ENCODE measurements around the gene GRHL3. TPM values are rescaled to one million over a fixed set of nuclear protein-coding genes. Genes with fewer than 3 reads are reported as not detected.
A peak's percentile ranks its signal among the peaks of the same experiment; 100 is the strongest.

The GRHL3 gene
- polyA plus RNA-seq, 3 donors: 5.2 to 6.7 (median 5.5) TPM

DNA sequence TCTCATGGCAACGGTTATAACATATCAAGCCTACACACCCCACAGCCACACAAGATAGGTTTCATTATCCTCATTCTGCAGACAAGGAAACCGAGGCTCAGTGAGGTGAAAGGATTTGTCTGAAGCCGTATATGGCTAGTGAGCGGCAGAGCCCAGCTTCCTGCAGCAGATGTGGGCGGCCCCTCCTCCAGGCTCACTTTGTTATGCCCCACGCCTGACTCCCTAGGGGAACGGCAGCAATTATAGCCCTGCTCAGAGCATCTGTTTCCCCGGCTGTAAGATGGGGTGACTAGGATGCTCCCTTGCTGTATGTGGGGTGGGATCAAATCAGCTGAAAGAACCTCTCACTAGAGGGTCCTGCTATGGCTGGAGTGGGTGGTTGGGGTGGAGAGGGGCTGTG is 22.1 kb downstream of the GRHL3 start:
- no peak for DNase-seq

DNA sequence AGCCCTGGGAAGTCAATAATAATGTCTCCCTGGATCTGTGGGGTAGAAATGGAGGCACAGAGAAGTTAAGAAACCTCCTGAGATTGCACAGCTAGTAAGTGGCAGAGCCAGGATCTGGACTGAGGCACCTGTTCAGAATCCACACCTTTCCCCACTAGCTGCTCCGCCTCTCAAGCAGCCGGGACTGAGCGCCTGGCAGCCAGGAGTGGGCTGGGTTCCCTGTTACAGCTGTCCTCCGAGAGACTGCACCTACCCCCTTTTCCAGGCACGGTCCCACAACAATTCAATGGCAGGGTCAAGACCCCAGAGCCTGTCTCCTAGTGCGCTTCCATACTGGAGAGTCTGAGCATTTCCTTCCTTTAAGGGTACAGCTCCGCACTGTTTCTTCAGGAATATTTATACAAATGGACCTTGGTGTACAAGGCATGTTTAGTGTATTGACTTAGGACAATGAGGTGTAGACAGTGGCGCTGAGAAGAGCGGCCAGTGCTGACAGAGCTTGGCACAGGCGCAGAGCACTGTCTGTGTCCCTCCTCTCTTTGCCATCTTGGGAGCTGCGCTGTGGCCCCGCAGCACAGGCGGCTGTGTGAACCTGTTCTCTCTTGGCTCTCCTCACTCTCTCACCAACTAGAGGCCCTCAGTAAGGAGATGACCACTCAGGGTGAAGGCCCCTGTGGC is 24.4 kb downstream of the GRHL3 start:
- no peak for DNase-seq

DNA sequence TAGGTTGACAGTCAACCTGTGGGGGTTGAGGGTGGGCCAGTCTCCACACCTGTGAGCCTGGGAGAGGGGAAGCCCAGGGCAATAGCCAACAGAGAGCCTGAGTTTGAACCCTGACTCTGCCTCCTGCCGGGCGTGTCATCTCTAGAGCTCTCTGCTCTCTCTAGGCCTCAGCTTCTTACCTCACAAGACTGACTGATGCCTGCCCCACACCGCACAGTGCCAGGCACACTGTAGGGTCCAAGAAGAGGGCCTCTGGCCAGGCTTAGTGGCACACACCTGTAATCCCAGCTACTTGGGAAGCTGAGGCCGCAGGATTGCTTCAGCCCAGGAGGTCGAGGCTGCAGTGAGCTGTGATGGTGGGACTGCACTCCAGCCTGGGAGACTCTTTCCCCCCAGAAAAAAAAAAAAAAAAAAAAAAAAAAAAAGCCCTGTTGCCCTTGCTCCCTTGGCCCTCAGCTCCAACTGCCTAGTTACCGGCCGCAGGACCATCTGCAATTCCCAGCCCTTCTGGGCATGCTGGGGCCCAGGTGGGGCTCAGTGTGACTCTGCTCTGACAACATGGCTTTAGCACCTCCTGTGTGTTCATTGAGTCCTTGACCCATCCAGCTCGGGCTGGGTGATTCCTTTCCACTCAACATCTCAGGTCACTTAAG is 25.1 kb downstream of the GRHL3 start:
- no peak for DNase-seq

DNA sequence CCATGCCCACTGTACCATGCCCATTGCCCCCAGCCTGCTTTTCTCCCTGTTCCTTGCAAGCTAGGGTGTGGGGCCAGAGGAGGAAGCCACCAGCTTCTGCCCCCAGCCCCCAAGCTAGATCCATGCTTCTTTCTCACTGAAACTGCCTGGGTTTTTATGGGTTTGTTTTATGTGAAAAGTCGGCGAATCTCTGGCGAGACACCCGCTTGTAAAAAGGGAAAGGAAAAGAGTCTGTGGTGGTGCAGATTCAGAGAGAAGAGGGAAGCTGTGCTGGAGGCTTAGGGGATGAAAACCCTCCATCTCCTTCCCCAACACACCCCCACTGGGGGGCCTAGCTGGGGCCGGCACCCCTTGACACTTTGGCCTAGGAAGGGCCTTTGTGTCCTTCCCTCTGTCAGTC is 26.2 kb downstream of the GRHL3 start:
- DNase-seq: no peak

DNA sequence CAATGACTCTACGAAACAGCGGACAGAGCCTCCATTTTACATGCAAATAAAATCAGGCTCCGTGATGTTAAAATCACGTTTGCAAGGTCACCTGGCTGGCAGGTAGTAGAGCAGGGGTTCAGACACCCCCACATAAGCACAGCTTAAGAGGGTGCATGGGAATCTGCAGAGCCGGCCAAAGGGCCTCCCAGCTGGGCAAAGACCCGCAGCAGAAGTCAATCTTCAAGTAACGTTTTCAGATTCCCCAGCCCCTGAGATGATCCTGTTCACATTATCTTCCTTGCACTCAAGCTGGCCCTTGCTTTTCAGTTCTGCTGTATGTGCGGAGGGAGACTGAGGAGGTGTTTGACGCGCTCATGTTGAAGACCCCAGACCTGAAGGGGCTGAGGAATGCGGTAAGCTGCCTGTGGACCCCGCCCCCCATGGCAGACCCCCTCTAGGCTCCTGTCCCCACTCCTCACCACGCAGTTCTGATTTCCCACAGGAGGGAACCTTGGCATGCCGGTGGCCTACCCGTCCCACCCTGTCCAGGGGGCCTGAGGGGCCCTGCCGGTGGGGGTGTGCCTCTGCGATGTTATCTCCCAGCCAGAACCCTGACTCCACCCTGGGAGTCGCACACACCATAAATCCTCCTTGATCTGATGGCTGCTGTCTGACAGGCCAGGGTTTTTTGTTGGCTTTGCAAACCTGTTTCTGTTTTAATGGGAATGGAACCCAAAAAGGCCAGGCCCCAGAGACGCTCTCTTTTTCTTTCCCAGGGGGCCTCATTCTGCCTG is 28.2 kb downstream of the GRHL3 start:
- DNase-seq: no peak

DNA sequence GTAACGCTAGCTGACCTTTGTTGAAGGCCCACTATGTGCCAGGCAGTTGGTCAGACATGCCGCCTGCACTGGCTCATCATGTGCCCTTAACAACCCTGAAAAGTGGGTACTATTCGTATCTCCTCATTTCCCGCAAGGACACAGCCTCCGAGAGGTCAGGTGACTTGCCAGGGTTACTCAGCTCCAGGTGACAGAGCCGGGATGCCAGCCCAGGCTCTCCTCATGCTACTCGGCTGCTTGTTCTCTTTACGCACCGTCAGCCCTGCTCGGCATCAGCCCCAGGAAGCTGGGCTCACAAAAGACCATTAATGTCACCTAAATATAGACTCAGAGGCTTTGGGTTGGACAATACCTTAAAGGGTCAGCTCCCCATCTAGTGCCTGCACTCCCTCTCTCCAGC is 29.0 kb downstream of the GRHL3 start:
- no peak for DNase-seq

DNA sequence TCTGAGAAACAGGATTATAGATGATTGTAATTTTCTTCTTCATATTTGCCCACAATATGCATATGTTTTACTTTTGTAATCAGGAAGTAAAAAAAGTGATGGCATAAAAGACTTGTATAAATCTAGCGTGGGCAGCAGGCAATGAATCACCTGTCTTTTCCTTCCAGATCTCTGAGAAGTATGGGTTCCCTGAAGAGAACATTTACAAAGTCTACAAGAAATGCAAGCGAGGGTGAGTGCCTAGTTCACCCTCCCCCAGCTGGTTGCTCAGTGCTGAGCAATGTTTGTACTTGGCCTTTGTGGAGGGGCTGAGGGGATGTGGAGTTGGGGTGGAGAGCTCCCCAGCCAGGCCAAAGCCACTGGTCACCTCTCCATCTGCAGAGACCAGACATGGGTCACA is 30.7 kb downstream of the GRHL3 start:
- no peak for DNase-seq

DNA sequence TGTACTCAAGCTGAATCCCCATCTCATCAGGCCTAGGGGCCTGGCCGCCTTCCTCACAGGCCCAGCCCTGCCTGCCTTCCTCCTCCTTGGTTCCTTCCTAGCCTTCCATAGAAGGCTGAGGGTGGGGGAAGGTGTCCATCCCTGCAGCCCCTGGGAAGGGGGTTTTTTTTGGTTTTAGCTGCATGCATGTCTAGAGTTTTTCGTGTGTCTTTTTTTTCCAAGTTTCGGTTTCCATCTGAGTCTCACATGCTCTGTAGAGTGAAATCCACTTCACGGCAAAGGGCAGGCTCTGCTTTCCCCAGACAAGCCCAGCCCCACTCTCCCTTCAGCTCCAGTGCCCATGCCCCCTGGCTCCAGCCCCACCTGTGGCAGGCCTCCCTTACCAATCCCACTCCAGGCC is 32.1 kb downstream of the GRHL3 start:
- no peak for DNase-seq

DNA sequence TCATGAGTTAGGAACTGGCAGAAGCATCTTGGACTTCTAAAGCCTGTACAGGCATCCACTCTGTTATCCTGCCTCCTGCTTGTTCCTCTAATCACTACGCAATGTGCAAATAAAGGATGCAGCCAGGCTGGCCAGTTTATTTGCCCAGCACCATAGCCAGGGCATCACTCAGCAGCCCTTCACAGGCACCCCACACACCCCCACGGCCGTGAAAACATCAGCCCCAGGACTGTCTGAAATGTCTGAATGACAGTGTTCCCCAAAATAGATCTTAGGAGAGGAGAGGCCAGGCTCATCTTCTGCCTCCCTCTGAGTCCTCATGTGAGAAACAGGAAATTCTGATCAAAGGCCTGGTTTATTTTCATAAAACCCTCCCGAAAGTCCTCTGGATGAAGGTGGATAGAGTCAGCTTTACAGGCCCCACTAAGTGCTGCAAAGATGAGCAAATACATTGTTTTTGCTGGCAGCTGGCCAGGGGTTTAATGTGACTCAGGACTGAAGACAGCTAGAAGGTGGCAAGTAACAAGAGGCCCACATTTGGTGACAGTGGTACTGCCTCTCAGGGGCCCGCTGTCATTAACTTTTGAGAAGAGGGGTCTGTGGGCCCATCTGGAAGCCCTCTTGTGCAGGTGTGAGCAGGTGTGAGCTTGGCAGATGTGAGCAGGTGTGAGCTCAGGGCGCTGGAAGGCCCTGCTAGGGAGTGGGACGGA is 32.9 kb downstream of the GRHL3 start:
- DNase-seq: peak; percentile 20

DNA sequence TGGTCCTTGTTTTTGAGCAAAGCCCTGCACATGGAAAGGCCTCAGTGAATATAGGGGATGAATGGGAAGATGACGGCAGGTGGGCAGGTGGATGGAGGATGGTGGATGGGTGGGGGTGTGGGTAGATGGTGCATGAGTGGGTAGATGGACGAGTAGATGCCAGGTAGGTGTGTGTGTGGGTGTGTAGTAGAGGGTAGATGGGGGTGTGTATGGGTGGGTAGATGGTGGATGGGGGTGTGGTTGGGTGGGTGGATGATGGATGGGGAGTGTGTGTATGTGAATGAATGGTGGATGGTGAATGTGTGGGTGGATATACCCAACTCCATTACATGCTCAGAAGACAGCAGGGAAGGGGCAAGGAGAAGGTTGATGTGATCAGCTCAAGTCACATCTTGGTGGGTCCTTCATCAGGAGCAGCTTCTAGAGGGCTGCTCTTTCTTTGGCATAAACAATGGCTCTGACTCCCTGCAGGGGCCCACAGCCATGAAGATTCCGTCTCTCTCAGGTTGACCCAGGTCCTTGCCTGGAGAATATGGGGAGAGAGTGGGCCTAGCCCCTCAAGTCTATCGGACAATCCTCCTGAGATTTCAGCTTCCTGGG is 34.2 kb downstream of the GRHL3 start:
- no peak for DNase-seq

DNA sequence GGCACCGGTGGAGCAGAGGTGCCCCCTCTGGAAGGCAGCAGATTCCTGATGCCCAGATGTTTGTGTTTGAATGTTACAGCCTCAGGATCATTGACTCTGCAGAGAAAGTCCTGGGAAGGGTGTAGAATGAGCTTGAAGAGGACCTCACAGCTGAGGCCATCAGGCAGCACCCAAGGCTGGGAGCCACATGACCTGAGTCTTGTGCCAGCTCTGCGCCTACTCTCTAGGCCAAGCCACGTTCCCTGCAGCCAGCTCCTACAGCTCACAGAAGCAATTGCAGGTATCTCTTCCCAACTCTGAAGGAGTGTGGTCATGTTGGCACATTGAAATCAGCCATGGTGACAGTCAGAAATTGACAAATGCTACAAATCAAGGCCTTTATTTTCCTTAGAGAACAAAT is 36.3 kb downstream of the GRHL3 start:
- no peak for DNase-seq

DNA sequence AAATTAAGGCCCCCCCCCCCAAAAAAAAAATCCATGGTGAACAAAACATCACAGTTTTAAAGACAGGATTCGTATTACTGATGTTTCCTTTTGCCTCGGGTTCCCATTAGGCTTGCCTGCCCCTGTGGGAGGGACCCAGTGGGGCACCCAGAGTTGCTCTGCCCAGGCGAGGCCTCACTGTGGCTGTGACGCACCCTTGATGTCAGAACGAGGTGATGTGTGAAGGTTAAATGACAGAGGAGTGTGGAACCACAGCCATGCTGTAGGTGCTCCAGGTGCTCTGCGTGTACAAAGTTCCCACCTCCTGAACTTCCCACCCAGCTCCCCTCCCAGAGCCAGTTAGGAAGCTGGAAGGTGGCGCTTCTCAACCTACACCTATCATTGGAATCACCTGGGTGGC is 37.9 kb downstream of the GRHL3 start:
- DNase-seq: no peak

DNA sequence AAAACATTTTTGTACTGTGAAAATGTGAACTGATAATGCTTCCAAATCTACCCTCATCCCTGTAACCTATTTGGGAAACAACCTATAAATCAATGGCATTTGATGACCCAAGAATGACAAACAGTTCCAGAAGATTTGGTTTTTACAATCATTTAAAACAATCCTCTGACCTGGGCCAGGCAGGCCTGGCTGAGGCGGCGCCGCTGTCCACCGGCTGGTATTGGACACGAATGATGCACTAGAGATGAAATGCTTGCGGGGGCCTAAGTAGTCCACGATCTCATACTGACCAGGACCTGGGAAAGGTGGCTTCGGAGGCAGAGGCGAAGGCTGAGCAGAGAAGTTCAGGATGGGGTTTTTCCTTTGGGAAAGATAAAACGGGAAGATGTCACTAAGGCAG is 41.5 kb downstream of the GRHL3 start:
- DNase-seq: no peak

DNA sequence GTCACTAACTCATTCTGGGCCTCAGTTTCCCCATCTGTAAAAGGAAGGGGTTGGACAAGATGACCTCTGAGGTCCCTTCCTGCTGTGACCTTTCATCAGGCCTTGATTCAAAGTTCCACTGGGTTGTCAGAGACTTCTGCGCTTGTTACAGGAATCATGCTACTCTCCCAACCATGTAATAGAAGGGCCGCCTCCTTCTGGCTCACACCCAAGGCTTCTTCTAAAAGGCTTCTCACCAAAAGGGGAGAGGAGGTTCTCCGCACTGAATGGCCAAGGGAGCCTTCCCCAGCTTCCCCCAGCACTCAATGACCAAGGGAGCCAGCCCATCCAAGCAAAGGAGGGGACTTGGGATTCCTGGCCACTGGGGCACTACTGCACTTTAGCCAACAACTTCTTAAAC is 42.7 kb downstream of the GRHL3 start:
- no peak for DNase-seq

DNA sequence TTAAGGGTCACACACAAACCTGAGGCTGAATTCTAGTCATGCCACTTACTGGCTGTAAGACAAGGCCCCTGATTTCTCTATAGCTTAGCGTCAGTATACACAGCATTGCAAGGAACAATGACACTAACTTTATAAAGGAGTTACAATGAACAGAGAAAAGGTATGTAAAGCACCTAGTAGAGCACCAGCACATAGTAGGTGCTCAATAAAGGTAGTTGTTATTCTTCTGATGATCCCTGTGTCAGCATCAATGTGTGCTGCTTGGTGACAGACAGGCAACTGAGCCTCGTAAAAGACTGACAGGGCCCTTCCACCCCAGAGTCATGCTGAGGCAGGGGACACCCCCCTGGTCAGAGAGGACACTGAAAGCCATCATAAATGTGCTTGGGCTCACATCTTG is 43.2 kb downstream of the GRHL3 start:
- DNase-seq: no peak

DNA sequence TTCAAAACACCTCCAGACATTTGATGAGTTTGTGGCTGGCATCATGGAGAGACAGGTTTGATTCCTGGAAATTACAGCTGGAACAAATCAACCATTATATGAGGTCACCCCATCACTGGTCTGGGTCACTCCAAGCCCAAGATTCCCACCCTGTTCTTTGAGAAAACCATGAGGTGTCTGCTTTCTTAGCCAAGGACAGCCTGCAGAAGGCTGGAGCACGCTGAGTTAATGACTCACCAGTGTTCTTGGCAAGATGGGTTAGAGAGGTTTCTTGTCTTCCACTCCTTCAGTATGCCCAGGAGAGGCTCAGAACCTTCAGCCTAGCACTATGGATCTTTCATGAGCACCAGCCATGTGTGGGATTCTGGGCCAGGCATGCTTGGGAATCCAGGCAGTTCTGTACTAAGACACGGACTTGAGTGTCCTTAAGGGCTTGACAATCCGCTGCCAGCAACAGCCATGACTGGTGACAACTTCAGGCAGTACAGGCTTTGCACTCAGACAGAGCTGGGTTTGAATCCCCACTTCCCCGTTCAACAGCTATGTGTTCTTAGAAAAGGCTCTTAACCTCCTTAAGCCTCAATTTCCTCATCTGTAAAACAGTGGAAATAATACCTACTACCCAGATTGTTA is 43.9 kb downstream of the GRHL3 start:
- DNase-seq: no peak

DNA sequence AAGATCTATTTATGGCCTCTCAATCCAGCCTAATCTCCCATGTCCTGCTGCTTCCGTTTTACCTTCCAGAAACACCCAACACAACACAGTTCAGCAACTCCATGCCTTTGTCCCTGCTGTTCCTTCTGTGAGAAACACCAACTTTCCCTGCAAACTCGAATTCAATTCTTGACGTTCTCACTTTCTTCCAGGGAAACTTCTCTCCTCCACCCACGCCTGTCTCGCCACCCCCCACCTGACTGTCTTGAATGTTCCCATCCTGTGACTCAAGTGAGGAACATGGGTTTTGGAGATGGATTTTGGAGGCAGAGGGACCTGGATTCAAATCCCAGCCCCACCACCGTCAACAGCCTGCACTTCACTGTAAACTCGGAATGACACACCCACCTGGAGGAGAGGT is 44.8 kb downstream of the GRHL3 start:
- no peak for DNase-seq

DNA sequence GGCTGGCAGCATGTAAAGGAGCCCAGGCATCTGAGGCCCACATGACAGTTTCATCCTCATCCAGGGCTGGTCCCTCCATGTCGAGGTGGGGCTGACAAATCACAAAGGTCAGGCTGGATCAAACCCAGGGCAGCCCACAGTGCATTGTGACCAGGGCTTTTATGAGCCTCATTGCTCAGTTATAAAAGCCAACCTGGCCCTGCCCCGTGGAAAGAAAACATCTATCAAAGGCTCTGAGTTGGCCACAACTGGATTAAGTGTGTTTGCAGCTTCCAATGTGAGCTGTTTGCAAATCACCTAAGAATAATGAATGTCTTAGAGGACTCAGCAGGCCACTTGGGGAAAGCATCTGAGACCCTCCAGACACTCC is 45.4 kb downstream of the GRHL3 start:
- DNase-seq: no peak

DNA sequence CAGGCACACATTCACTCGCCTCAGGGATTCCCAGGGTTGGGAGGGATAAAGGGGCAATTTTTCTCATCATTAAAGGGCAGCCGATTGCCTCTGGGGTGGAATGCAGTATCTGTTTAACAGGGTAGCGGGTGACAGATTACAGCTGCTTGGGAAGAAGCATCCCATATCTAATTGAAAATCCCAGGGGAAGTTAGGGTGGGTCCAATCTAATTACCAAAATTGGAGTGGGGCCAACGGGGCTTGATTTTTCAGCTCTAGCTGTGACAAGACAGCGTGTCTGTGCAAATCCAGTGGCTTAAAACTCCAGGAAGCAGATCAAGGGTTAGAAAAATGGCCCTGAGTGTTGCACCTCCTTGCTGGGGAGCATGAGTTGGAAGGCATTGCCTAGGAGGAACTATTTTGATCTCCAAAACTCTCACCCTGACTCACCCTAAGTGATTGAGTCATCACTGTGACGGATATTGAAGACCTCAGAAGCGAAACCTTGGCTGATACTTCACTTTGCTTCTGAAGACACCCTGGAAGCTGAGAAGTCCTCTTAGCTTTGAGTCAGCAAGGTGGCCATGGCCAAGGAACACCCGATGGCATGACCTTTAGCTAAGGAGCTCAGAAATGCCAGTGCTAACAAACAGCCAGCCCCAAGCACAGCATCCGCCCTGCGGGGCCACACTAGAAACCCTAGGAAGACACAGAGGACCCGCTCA is 46.0 kb downstream of the GRHL3 start:
- DNase-seq: no peak

DNA sequence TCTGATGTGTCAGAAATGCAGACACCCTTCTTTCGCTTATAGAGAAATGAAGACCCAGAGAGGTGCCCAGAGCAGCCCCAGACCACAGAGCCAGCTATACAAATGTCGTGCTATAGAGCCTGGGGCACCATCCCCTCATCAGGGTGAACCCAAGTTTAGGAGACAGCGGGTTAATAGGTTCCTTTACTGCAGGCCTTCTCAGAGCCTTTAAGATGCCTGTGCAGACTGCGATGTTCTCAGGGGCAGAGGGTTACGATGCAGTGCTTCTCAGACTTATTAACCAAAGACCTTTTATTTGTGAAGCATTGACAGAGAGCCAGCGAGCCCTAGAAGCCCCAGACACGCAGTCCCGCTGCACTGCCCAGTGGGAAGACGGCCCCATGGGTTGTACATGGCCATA is 47.5 kb downstream of the GRHL3 start:
- DNase-seq: no peak

DNA sequence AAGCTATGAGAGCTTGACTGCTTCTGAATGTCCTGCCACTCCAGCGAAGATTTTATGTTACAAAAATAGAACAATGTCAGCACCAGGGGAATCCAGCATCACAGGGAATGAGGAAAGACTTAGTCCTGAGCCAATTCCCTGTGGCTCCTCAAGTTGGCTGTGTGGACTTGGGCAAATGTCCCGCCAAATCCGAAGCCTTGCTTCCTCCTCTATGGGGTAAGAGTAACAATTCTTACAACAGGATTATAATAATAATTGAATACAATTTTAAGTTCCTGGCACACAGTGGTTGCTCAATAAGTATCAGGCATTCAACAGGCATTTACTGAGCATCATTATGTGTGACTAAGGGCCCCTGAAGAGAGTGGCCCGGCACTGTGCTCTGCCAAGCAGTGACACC is 50.0 kb downstream of the GRHL3 start:
- DNase-seq: no peak
